Testis (tissue), 3 donors: ENCODE results near the gene RERE. TPM values are rescaled to one million over a fixed set of nuclear protein-coding genes. Genes with fewer than 3 reads are reported as not detected.

ENCODE experiments used
- DNase-seq: peaks from one replicate; pipeline ENCODE4 v3.0.0-alpha.2; 2019
- H3K27ac ChIP-seq, 2 donors: fragments of 200-600 bp; sonication (generic); one replicate each; pipeline ENCODE4 v1.5.1; 2019
- H3K27me3 ChIP-seq: fragments of 200-600 bp; sonication (generic); one replicate; pipeline ENCODE4 v1.5.1; 2019
- H3K36me3 ChIP-seq: fragments of 200-600 bp; sonication (generic); one replicate; pipeline ENCODE4 v1.5.1; 2017; ENCODE audit warnings: low read depth; ENCODE audit errors: missing control alignments
- H3K4me1 ChIP-seq: fragments of 200-600 bp; sonication (generic); one replicate; pipeline ENCODE4 v1.5.1; 2019
- H3K4me3 ChIP-seq, 2 donors: fragments of 200-600 bp; sonication (generic); one replicate each; pipeline ENCODE4 v1.5.1; 2017 to 2019
- H3K9me3 ChIP-seq: fragments of 200-600 bp; sonication (generic); one replicate; pipeline ENCODE4 v1.5.1; 2017
- POLR2A ChIP-seq: fragments of 450-650 bp; IDR thresholded peaks from one replicate; pipeline ENCODE4 v1.6.1; 2017; ENCODE audit warnings: antibody characterized with exemption, mild to moderate bottlenecking, moderate library complexity
- WGBS, 2 donors: methylation state at CpG; one replicate each; pipeline ENCODE4 v1.1.5; 2018; 5-methylcytosine and 5-hydroxymethylcytosine counted together
- intact Hi-C: fragments of 100-400 bp; cut with DNase I; formaldehyde crosslinking; loops from one replicate; pipeline ENCODE4 v1.15.1; 2023; ENCODE audit warnings: low total_unique reads
- polyA plus RNA-seq: library from polyadenylated mRNA; stranded (reverse); fragments of 350-450 nt; fragmentation: Illumina TruSeq; extraction: RNeasy Lipid Tissue Mini Kit (QIAGEN cat#74804); gene quantifications from one replicate; pipeline ENCODE4 v1.2.3, GENCODE V29; 2014; ENCODE audit warnings: low read depth, low replicate concordance; ENCODE audit not compliant: insufficient read depth
- total RNA-seq, 2 donors: library from RNA; depleted of rRNA; stranded (reverse); fragments of >200 nt; gene quantifications; one replicate each; pipeline ENCODE4 v1.2.3, GENCODE V29; 2016
- TF ChIP-seq, protein P1 (sequence below), 3 experiments: fragments of 450-650 bp in 2 of 3; fragments of 200-600 bp in 1 of 3; sonication (generic) in 1 of 3; IDR thresholded peaks; one replicate each; pipeline ENCODE4 v1.5.1; 2016 to 2019; ENCODE audit warnings: antibody characterized with exemption in 3 of 3, mild to moderate bottlenecking in 2 of 3, moderate library complexity in 1 of 3

RERE gene
- total and polyA plus RNA-seq, 3 donors from 2014 or later: 90.8 to 229 (median 203) TPM

DNA sequence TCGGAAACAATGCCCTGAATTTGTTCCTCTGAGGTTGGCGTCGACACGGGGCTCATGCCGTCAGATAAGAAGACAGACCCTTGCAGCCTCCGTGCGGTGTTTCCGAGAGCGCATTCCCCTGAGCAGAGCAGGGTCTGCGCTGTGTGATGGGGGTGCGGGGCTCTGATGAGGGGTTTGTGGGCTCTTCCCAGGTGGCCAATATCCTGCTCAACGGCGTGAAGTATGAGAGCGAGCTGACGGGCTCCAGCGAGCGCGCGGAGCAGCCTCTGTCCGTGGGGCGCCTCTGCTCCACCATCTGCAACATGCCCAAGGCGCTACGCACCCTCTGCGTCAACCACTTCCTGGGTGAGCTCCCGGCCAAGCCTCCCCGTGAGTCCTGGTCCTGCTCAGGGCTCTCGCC is 482.2 kb downstream of the RERE start:
- Histone ChIP-seq H3K9me3 (no peaks in the 10 kb centered on the region), H3K4me1 (no peaks in the 10 kb centered on the region), H3K4me3 (no peak overlapping the region), H3K27ac (no peak overlapping the region), H3K36me3 (no peaks in the 10 kb centered on the region), H3K27me3 (no peaks in the 10 kb centered on the region)
- no peak for DNase-seq
- 95 to 100% methylated on average over 21 to 27 of the region's 27 CpGs for WGBS, 2 donors
- intact Hi-C loops: no loop called here
- no peak for TF ChIP-seq POLR2A
- TF ChIP-seq, protein P1, sequence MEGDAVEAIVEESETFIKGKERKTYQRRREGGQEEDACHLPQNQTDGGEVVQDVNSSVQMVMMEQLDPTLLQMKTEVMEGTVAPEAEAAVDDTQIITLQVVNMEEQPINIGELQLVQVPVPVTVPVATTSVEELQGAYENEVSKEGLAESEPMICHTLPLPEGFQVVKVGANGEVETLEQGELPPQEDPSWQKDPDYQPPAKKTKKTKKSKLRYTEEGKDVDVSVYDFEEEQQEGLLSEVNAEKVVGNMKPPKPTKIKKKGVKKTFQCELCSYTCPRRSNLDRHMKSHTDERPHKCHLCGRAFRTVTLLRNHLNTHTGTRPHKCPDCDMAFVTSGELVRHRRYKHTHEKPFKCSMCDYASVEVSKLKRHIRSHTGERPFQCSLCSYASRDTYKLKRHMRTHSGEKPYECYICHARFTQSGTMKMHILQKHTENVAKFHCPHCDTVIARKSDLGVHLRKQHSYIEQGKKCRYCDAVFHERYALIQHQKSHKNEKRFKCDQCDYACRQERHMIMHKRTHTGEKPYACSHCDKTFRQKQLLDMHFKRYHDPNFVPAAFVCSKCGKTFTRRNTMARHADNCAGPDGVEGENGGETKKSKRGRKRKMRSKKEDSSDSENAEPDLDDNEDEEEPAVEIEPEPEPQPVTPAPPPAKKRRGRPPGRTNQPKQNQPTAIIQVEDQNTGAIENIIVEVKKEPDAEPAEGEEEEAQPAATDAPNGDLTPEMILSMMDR (IDR thresholded peaks at IDR 0.05): no peak

DNA sequence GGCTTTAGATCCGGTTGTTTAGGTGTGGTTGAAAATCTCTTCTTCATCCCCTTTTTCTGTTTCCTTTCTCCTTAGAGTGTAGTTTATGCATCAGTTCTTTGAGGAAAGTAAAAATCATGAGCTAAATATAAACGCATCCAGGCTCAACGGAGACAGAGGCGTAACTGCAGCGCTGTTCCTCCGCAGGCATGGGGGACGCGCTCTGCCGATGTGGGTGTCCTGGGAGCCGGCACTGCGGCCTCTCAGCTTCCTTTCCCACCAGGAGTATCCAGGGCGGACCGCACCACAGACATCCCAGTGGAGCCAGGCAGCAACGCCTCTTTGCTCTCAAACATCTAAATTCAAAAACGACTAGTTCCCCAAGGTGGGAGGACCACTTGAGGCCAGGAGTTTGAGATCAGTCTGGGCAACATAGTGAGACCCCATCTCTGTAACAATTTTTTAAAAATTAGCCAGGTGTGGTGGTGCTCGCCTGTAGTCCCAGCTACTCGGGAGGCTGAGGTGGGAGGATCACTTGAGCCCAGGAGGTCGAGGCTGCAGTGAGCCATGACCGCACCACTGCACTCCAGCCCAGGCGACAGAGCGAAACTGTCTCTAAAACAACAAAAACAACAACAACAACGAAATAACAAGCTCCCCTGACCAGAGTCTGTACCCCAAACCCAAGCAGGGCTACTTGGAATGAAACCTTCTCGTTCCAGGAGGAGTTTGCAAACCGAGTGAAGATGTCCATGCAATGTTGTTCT is 483.2 kb downstream of the RERE start:
- 91 to 92% methylated on average over 24 of the region's 24 CpGs for WGBS, 2 donors
- Histone ChIP-seq H3K36me3 (no peaks in the 10 kb centered on the region), H3K27me3 (no peaks in the 10 kb centered on the region), H3K9me3 (no peaks in the 10 kb centered on the region), H3K4me1 (no peaks in the 10 kb centered on the region), H3K4me3 (no peak overlapping the region), H3K27ac (no peak overlapping the region)
- intact Hi-C loops: no loop called here
- TF ChIP-seq POLR2A: no peak
- TF ChIP-seq, protein P1 (IDR thresholded peaks at IDR 0.05): no peak
- no peak for DNase-seq

DNA sequence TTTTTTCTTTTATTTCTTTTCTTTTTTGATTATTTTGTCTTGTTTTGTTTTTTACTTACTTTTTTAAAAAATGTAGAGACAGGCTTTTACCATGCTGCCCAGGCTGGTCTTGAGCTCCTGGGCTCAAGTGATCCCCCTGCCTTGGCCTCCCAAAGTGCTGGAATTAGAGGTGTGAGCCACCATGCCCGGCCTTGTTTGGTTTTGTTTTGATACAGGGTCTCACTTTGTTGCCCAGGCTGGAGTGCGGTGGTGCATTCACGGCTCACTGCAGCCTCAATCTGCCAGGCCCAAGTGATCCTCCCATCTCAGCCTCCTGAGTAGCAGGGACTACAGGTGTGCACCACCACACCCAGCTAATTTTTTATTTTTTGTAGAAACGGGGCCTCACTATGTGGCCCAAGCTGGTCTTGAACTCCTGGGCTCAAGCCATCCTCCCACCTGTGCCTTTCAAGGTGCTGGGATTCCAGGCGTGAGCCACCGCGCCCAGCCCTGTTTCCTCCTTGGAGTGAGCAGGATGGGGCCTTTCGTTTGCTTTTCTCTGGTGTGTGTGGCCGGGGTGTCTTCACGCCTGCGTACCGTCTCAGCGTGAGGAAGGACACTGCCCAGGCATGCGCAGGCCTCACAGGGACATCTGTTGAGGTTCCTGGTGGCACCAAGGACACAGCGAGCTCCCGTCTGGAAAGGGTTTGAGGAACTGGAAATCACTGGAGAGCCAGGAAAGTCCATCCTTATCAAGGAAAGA is 484.0 kb downstream of the RERE start:
- WGBS, 2 donors: 89 to 95% methylated on average over 12 to 16 of the region's 16 CpGs
- Histone ChIP-seq H3K27me3 (no peaks in the 10 kb centered on the region), H3K4me1 (no peaks in the 10 kb centered on the region), H3K9me3 (no peaks in the 10 kb centered on the region), H3K4me3 (no peak overlapping the region), H3K27ac (no peak overlapping the region), H3K36me3 (no peaks in the 10 kb centered on the region)
- TF ChIP-seq, protein P1 (IDR thresholded peaks at IDR 0.05): no peak
- no peak for DNase-seq
- intact Hi-C loops: no loop called here

DNA sequence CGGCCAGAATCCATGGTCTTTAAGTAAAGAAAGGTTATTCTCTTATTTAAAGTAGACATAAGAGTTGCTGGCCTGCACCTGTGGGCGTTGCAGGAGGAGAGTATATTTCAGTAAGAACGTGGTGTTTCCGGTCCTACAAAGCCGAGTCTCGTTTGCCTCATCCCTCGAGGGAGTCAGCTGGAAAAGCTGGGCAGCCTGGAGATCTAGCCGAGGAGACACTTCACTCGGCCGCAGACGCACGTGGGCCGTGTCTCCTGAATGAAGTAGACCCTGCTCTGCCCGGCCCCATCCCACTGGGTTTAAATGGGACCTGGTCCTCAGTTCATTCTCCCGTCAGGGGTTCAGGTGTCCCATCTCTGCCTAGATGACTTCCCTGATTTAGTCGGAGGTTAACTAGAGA is 484.6 kb downstream of the RERE start:
- Histone ChIP-seq H3K4me3 (no peak overlapping the region), H3K27ac (no peak overlapping the region), H3K36me3 (no peaks in the 10 kb centered on the region), H3K9me3 (no peaks in the 10 kb centered on the region), H3K27me3 (no peaks in the 10 kb centered on the region), H3K4me1 (no peaks in the 10 kb centered on the region)
- 90 to 93% methylated on average over 16 of the region's 16 CpGs for WGBS, 2 donors
- DNase-seq: no peak
- TF ChIP-seq, protein P1 (IDR thresholded peaks at IDR 0.05): no peak
- no peak for TF ChIP-seq POLR2A
- intact Hi-C loops: no loop called here
